Measurements from ENCODE around the gene SLC23A3.

Gene SLC23A3

DNA sequence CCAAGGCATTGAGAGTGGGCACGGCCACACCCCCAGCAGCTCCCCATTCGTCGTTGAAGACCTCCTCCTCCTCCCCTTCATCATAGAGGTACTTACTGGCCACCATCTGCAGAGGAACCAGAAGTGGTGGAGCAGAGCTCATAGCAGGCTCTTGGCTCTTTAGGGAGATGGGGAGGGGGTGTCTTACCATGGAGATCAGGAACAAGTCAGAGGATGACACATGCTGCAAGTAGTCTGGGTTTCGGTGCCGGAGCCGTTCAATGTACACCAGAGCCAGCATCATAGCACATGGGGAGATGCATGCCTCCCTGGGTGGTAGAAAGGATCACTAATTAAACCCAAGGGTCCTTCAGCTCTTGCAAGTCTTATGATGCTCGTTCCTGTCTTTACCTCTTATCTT, 5.0 kb upstream of the SLC23A3 start:
- no peak for TF ChIP-seq ZNF8 (CRISPR knock-in tag; IDR thresholded peaks at IDR 0.05)
- TF ChIP-seq, protein P1, sequence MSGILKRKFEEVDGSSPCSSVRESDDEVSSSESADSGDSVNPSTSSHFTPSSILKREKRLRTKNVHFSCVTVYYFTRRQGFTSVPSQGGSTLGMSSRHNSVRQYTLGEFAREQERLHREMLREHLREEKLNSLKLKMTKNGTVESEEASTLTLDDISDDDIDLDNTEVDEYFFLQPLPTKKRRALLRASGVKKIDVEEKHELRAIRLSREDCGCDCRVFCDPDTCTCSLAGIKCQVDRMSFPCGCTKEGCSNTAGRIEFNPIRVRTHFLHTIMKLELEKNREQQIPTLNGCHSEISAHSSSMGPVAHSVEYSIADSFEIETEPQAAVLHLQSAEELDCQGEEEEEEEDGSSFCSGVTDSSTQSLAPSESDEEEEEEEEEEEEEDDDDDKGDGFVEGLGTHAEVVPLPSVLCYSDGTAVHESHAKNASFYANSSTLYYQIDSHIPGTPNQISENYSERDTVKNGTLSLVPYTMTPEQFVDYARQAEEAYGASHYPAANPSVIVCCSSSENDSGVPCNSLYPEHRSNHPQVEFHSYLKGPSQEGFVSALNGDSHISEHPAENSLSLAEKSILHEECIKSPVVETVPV (CRISPR knock-in tag; IDR thresholded peaks at IDR 0.05) = no peak
- TF ChIP-seq, protein P2, sequence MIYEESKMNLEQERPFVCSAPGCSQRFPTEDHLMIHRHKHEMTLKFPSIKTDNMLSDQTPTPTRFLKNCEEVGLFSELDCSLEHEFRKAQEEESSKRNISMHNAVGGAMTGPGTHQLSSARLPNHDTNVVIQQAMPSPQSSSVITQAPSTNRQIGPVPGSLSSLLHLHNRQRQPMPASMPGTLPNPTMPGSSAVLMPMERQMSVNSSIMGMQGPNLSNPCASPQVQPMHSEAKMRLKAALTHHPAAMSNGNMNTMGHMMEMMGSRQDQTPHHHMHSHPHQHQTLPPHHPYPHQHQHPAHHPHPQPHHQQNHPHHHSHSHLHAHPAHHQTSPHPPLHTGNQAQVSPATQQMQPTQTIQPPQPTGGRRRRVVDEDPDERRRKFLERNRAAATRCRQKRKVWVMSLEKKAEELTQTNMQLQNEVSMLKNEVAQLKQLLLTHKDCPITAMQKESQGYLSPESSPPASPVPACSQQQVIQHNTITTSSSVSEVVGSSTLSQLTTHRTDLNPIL (CRISPR knock-in tag; IDR thresholded peaks at IDR 0.05; ENCODE audit: low read depth) = no peak
- TF ChIP-seq, protein P3, sequence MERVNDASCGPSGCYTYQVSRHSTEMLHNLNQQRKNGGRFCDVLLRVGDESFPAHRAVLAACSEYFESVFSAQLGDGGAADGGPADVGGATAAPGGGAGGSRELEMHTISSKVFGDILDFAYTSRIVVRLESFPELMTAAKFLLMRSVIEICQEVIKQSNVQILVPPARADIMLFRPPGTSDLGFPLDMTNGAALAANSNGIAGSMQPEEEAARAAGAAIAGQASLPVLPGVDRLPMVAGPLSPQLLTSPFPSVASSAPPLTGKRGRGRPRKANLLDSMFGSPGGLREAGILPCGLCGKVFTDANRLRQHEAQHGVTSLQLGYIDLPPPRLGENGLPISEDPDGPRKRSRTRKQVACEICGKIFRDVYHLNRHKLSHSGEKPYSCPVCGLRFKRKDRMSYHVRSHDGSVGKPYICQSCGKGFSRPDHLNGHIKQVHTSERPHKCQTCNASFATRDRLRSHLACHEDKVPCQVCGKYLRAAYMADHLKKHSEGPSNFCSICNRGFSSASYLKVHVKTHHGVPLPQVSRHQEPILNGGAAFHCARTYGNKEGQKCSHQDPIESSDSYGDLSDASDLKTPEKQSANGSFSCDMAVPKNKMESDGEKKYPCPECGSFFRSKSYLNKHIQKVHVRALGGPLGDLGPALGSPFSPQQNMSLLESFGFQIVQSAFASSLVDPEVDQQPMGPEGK (CRISPR knock-in tag; IDR thresholded peaks at IDR 0.05; ENCODE audit: borderline replicate concordance) = no peak
- TF ChIP-seq RARB (CRISPR knock-in tag; IDR thresholded peaks at IDR 0.05) = no peak
- TF ChIP-seq, protein P4, sequence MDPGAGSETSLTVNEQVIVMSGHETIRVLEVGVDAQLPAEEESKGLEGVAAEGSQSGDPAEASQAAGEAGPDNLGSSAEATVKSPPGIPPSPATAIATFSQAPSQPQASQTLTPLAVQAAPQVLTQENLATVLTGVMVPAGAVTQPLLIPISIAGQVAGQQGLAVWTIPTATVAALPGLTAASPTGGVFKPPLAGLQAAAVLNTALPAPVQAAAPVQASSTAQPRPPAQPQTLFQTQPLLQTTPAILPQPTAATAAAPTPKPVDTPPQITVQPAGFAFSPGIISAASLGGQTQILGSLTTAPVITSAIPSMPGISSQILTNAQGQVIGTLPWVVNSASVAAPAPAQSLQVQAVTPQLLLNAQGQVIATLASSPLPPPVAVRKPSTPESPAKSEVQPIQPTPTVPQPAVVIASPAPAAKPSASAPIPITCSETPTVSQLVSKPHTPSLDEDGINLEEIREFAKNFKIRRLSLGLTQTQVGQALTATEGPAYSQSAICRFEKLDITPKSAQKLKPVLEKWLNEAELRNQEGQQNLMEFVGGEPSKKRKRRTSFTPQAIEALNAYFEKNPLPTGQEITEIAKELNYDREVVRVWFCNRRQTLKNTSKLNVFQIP (CRISPR knock-in tag; IDR thresholded peaks at IDR 0.05; ENCODE audit: borderline replicate concordance, low read depth) = no peak
- TF ChIP-seq, protein P5, sequence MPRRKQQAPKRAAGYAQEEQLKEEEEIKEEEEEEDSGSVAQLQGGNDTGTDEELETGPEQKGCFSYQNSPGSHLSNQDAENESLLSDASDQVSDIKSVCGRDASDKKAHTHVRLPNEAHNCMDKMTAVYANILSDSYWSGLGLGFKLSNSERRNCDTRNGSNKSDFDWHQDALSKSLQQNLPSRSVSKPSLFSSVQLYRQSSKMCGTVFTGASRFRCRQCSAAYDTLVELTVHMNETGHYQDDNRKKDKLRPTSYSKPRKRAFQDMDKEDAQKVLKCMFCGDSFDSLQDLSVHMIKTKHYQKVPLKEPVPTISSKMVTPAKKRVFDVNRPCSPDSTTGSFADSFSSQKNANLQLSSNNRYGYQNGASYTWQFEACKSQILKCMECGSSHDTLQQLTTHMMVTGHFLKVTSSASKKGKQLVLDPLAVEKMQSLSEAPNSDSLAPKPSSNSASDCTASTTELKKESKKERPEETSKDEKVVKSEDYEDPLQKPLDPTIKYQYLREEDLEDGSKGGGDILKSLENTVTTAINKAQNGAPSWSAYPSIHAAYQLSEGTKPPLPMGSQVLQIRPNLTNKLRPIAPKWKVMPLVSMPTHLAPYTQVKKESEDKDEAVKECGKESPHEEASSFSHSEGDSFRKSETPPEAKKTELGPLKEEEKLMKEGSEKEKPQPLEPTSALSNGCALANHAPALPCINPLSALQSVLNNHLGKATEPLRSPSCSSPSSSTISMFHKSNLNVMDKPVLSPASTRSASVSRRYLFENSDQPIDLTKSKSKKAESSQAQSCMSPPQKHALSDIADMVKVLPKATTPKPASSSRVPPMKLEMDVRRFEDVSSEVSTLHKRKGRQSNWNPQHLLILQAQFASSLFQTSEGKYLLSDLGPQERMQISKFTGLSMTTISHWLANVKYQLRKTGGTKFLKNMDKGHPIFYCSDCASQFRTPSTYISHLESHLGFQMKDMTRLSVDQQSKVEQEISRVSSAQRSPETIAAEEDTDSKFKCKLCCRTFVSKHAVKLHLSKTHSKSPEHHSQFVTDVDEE (CRISPR knock-in tag; IDR thresholded peaks at IDR 0.05) = no peak
- TF ChIP-seq BACH2 (CRISPR knock-in tag; IDR thresholded peaks at IDR 0.05; ENCODE audit: borderline replicate concordance) = no peak
- TF ChIP-seq ARNTL (CRISPR knock-in tag; IDR thresholded peaks at IDR 0.05; ENCODE audit: borderline replicate concordance, low read depth) = no peak
- no peak for ATAC-seq

DNA sequence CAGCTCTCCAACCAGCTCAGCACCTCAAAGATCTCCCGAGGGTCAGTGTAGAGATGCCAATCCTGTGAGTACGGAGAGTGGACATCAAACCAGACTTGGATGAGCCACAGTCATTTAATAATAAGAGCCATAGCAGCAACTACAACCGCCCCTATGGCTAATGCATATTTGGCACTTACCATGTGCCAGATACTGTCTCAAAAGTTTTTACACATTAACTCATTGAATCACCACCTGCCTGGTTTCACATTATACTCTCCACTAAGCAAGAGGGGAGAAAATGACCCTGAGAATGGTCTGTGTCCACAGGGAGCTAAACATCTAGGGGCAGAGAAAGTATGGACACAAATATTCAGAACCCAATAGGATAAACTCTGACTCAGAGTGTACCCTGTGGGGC, 4.3 kb upstream of the SLC23A3 start:
- TF ChIP-seq, protein P2 (CRISPR knock-in tag; IDR thresholded peaks at IDR 0.05; ENCODE audit: low read depth) = no peak
- TF ChIP-seq OSR1 (CRISPR knock-in tag; IDR thresholded peaks at IDR 0.05) (no peak), ZNF8 (CRISPR knock-in tag; IDR thresholded peaks at IDR 0.05) (no peak), ZC3H10 (CRISPR knock-in tag; IDR thresholded peaks at IDR 0.05) (no peak), RARB (CRISPR knock-in tag; IDR thresholded peaks at IDR 0.05) (no peak), GLIS3 (CRISPR knock-in tag; IDR thresholded peaks at IDR 0.05) (no peak), TCF4 (CRISPR knock-in tag; IDR thresholded peaks at IDR 0.05; ENCODE audit: borderline replicate concordance) (no peak), ZFP30 (CRISPR knock-in tag; IDR thresholded peaks at IDR 0.05) (no peak), ZNF70 (CRISPR knock-in tag; IDR thresholded peaks at IDR 0.05) (no peak), ESRRG (CRISPR knock-in tag; IDR thresholded peaks at IDR 0.05) (no peak), BACH2 (CRISPR knock-in tag; IDR thresholded peaks at IDR 0.05; ENCODE audit: borderline replicate concordance) (no peak)
- TF ChIP-seq, protein P5 (CRISPR knock-in tag; IDR thresholded peaks at IDR 0.05) = no peak
- TF ChIP-seq, protein P1 (CRISPR knock-in tag; IDR thresholded peaks at IDR 0.05) = no peak
- no peak for ATAC-seq
